ENCODE measurements around the gene PAK1.

PAK1 gene

GRCh38 chr11:77421041-77421723 is 52.7 kb downstream of the PAK1 start:
- H3K9me3 ChIP-seq (ENCODE audit: control insufficient read depth, low read length), result no peaks in the 10 kb centered on the region
- H3K4me1 ChIP-seq, result no peaks in the 10 kb centered on the region
- H2AFZ ChIP-seq, result no peak overlapping the region
- no peaks in the 10 kb centered on the region for H3K36me3 ChIP-seq (ENCODE audit: control insufficient read depth, insufficient read depth, low read length)
- no peaks in the 10 kb centered on the region for H3K79me2 ChIP-seq
- H3K4me2 ChIP-seq (ENCODE audit: low read length), result no peak overlapping the region
- TF ChIP-seq CTCF (IDR thresholded peaks at IDR 0.05), result no peak
- H3K27ac ChIP-seq, result no peak overlapping the region
- no peaks in the 10 kb centered on the region for H3K27me3 ChIP-seq (ENCODE audit: control insufficient read depth, insufficient read depth, low read length)
- no peak overlapping the region for H3K4me3 ChIP-seq (ENCODE audit: low read depth, low read length)
- H3K9ac ChIP-seq, result no peak overlapping the region

- Histone ChIP-seq H3K27me3 (ENCODE audit: control insufficient read depth, insufficient read depth, low read length) (no peaks in the 10 kb centered on the region), H2AFZ (no peak overlapping the region)
Measured at GRCh38 chr11:77418971-77419597, 54.8 kb downstream of the PAK1 start.

GRCh38 chr11:77418155-77418970 is 55.5 kb downstream of the PAK1 start:
- H3K9me3 ChIP-seq (ENCODE audit: control insufficient read depth, low read length), result no peaks in the 10 kb centered on the region
- H3K4me2 ChIP-seq (ENCODE audit: low read length), result no peak overlapping the region
- no peaks in the 10 kb centered on the region for H3K79me2 ChIP-seq
- TF ChIP-seq CTCF (IDR thresholded peaks at IDR 0.05), result no peak
- no peaks in the 10 kb centered on the region for H3K27me3 ChIP-seq (ENCODE audit: control insufficient read depth, insufficient read depth, low read length)
- H3K4me1 ChIP-seq, result no peaks in the 10 kb centered on the region
- H3K27ac ChIP-seq, result no peak overlapping the region
- no peak overlapping the region for H3K4me3 ChIP-seq (ENCODE audit: low read depth, low read length)
- H2AFZ ChIP-seq, result no peak overlapping the region
- H3K36me3 ChIP-seq (ENCODE audit: control insufficient read depth, insufficient read depth, low read length), result no peaks in the 10 kb centered on the region
- H3K9ac ChIP-seq, result no peak overlapping the region

More at GRCh38 chr11:77418971-77419597, 54.8 kb downstream of the PAK1 start:
- Histone ChIP-seq H3K4me2 (ENCODE audit: low read length) (no peak overlapping the region), H3K36me3 (ENCODE audit: control insufficient read depth, insufficient read depth, low read length) (no peaks in the 10 kb centered on the region), H3K27ac (no peak overlapping the region), H3K79me2 (no peaks in the 10 kb centered on the region), H3K9ac (no peak overlapping the region), H3K4me1 (no peaks in the 10 kb centered on the region), H3K4me3 (ENCODE audit: low read depth, low read length) (no peak overlapping the region), H3K9me3 (ENCODE audit: control insufficient read depth, low read length) (no peaks in the 10 kb centered on the region)
- TF ChIP-seq CTCF (IDR thresholded peaks at IDR 0.05), result no peak

- Histone ChIP-seq H3K27me3 (ENCODE audit: control insufficient read depth, insufficient read depth, low read length) (no peaks in the 10 kb centered on the region), H3K36me3 (ENCODE audit: control insufficient read depth, insufficient read depth, low read length) (no peaks in the 10 kb centered on the region), H3K4me1 (no peaks in the 10 kb centered on the region), H3K27ac (no peak overlapping the region), H2AFZ (no peak overlapping the region), H3K79me2 (no peaks in the 10 kb centered on the region), H3K4me2 (ENCODE audit: low read length) (no peak overlapping the region), H3K9me3 (ENCODE audit: control insufficient read depth, low read length) (no peaks in the 10 kb centered on the region), H3K9ac (no peak overlapping the region), H3K4me3 (ENCODE audit: low read depth, low read length) (no peak overlapping the region)
- no peak for TF ChIP-seq CTCF (IDR thresholded peaks at IDR 0.05)
Measured at GRCh38 chr11:77416357-77416756, 57.5 kb downstream of the PAK1 start.
